ENCODE results near the gene KIF1B.

DNA sequence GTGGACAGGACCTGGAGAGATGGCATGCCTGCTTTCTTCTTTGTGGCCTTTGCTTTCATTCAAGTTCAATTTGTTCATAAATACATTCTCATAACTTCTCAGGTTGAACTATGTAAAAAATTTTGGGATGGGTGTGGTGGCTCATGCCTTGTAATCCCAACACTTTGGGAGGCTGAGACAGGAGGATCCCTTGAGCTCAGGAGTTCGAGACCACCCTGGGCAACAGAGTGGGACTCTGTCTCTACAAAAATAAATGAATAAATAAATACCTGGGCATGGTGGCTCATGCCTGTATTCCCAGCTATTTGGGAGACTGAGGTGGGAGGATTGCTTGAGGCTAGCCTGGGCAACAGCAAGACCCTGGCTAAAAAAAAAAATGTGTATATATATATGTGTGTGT is 2.1 kb downstream of the KIF1B start:
- TF ChIP-seq, protein P1, sequence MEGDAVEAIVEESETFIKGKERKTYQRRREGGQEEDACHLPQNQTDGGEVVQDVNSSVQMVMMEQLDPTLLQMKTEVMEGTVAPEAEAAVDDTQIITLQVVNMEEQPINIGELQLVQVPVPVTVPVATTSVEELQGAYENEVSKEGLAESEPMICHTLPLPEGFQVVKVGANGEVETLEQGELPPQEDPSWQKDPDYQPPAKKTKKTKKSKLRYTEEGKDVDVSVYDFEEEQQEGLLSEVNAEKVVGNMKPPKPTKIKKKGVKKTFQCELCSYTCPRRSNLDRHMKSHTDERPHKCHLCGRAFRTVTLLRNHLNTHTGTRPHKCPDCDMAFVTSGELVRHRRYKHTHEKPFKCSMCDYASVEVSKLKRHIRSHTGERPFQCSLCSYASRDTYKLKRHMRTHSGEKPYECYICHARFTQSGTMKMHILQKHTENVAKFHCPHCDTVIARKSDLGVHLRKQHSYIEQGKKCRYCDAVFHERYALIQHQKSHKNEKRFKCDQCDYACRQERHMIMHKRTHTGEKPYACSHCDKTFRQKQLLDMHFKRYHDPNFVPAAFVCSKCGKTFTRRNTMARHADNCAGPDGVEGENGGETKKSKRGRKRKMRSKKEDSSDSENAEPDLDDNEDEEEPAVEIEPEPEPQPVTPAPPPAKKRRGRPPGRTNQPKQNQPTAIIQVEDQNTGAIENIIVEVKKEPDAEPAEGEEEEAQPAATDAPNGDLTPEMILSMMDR (IDR thresholded peaks at IDR 0.05): no peak
- TF ChIP-seq, protein P2, sequence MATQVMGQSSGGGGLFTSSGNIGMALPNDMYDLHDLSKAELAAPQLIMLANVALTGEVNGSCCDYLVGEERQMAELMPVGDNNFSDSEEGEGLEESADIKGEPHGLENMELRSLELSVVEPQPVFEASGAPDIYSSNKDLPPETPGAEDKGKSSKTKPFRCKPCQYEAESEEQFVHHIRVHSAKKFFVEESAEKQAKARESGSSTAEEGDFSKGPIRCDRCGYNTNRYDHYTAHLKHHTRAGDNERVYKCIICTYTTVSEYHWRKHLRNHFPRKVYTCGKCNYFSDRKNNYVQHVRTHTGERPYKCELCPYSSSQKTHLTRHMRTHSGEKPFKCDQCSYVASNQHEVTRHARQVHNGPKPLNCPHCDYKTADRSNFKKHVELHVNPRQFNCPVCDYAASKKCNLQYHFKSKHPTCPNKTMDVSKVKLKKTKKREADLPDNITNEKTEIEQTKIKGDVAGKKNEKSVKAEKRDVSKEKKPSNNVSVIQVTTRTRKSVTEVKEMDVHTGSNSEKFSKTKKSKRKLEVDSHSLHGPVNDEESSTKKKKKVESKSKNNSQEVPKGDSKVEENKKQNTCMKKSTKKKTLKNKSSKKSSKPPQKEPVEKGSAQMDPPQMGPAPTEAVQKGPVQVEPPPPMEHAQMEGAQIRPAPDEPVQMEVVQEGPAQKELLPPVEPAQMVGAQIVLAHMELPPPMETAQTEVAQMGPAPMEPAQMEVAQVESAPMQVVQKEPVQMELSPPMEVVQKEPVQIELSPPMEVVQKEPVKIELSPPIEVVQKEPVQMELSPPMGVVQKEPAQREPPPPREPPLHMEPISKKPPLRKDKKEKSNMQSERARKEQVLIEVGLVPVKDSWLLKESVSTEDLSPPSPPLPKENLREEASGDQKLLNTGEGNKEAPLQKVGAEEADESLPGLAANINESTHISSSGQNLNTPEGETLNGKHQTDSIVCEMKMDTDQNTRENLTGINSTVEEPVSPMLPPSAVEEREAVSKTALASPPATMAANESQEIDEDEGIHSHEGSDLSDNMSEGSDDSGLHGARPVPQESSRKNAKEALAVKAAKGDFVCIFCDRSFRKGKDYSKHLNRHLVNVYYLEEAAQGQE (IDR thresholded peaks at IDR 0.05; ENCODE audit: low read depth, low read length): no peak
- TF ChIP-seq, protein P3, sequence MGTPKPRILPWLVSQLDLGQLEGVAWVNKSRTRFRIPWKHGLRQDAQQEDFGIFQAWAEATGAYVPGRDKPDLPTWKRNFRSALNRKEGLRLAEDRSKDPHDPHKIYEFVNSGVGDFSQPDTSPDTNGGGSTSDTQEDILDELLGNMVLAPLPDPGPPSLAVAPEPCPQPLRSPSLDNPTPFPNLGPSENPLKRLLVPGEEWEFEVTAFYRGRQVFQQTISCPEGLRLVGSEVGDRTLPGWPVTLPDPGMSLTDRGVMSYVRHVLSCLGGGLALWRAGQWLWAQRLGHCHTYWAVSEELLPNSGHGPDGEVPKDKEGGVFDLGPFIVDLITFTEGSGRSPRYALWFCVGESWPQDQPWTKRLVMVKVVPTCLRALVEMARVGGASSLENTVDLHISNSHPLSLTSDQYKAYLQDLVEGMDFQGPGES (IDR thresholded peaks at IDR 0.05; ENCODE audit: low read depth, low read length): no peak
- TF ChIP-seq, protein P4, sequence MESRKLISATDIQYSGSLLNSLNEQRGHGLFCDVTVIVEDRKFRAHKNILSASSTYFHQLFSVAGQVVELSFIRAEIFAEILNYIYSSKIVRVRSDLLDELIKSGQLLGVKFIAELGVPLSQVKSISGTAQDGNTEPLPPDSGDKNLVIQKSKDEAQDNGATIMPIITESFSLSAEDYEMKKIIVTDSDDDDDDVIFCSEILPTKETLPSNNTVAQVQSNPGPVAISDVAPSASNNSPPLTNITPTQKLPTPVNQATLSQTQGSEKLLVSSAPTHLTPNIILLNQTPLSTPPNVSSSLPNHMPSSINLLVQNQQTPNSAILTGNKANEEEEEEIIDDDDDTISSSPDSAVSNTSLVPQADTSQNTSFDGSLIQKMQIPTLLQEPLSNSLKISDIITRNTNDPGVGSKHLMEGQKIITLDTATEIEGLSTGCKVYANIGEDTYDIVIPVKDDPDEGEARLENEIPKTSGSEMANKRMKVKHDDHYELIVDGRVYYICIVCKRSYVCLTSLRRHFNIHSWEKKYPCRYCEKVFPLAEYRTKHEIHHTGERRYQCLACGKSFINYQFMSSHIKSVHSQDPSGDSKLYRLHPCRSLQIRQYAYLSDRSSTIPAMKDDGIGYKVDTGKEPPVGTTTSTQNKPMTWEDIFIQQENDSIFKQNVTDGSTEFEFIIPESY (IDR thresholded peaks at IDR 0.05; ENCODE audit: borderline replicate concordance, low read depth): no peak
- TF ChIP-seq, protein P5, sequence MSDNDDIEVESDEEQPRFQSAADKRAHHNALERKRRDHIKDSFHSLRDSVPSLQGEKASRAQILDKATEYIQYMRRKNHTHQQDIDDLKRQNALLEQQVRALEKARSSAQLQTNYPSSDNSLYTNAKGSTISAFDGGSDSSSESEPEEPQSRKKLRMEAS (IDR thresholded peaks at IDR 0.05; ENCODE audit: low read depth): no peak
- TF ChIP-seq RAD21 (IDR thresholded peaks at IDR 0.05; ENCODE audit: low read length): no peak
- TF ChIP-seq MXI1 (IDR thresholded peaks at IDR 0.05; ENCODE audit: low read depth, low read length): no peak
- no peak for TF ChIP-seq RFX5 (IDR thresholded peaks at IDR 0.05; ENCODE audit: low read length)
- TF ChIP-seq, protein P6, sequence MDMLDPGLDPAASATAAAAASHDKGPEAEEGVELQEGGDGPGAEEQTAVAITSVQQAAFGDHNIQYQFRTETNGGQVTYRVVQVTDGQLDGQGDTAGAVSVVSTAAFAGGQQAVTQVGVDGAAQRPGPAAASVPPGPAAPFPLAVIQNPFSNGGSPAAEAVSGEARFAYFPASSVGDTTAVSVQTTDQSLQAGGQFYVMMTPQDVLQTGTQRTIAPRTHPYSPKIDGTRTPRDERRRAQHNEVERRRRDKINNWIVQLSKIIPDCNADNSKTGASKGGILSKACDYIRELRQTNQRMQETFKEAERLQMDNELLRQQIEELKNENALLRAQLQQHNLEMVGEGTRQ (IDR thresholded peaks at IDR 0.05; ENCODE audit: borderline replicate concordance, low read depth, low read length): no peak
- TF ChIP-seq EP300 (IDR thresholded peaks at IDR 0.05; ENCODE audit: borderline replicate concordance in 1 of 2, low read depth in 1 of 2, low read length in 1 of 2): no peak

Measured in SK-N-SH (cell line).